ENCODE results near the gene GIGYF1. TPM values are rescaled to one million over a fixed set of nuclear protein-coding genes. Genes with fewer than 3 reads are reported as not detected.

GIGYF1 gene
- polyA plus RNA-seq, 1 donor (not counting 4 experiments of a cell fraction or from before 2014, with no cell fraction given): 4.0 TPM

DNA sequence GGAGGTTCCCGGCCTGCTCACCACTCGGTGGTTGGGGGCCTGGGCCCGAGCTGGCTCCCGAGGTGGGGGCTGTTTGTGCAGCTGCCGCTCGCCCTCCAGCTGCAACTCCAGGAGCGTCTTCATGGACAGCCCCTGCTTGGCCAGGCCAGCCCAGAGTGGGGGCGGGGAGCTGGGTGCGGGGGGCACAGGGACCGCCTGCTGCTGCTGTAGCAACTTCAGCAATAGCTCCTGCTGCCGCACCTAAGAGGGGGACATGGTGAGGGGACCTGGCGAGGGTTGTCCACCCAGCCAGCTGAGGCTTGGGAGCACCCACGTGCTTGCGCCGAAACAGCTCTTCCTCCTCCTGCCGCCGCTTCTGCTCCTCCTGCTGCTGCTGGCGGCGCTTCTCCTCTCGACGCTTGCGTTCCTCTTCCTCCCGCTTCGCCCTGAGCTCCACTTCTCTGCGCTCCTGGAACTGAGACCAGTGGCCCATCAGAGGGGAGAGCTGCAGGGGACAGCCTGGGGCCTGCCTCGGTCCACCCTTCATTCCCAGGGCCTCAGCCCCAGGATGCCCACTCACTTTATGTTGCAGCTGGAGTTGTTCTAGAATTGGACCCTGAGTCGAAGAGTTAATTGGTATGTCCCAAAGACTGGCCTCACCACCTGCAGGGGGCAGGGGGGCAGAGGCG lies 10.9 kb downstream of the GIGYF1 start:
- Histone ChIP-seq H3K4me3 (ENCODE audit: control insufficient read depth in 2 of 3, extremely low read depth in 1 of 3, insufficient read depth in 2 of 3, low read depth in 1 of 3, low read length in 3 of 3) (no peak overlapping the region), H3K4me1 (ENCODE audit: control insufficient read depth, extremely low read depth, insufficient read depth, low read length) (peaks cover 6% of the 10 kb centered on the region), H4K20me1 (ENCODE audit: control insufficient read depth, extremely low read depth, insufficient read depth, low read length) (peaks cover 3% of the 10 kb centered on the region), H3K79me2 (ENCODE audit: control insufficient read depth, insufficient read depth, low read length) (peaks cover 3% of the 10 kb centered on the region), H3K9me1 (ENCODE audit: control insufficient read depth, extremely low read depth, insufficient read depth, low read length) (no peaks in the 10 kb centered on the region), H3K9me3 (ENCODE audit: control insufficient read depth, low read depth, low read length) (no peaks in the 10 kb centered on the region), H3K36me3 (ENCODE audit: control insufficient read depth in 2 of 2, extremely low read depth in 1 of 2, insufficient read depth in 2 of 2, low read length in 2 of 2) (peaks cover 21 to 27% of the 10 kb centered on the region in 2 experiments), H3K27ac (ENCODE audit: control insufficient read depth, insufficient read depth, low read length) (no peak overlapping the region), H3K4me2 (ENCODE audit: control insufficient read depth, extremely low read depth, insufficient read depth, low read depth, low read length) (no peak overlapping the region), H2AFZ (ENCODE audit: control insufficient read depth, low read length) (no peak overlapping the region), H3K27me3 (ENCODE audit: control insufficient read depth, extremely low read depth, insufficient read depth, low read length) (no peaks in the 10 kb centered on the region), H3K9ac (ENCODE audit: control insufficient read depth, extremely low read depth, insufficient read depth, low read length) (no peak overlapping the region)
- TF ChIP-seq EZH2 (IDR thresholded peaks at IDR 0.05; ENCODE audit: low read length): no peak
- TF ChIP-seq, protein P1, sequence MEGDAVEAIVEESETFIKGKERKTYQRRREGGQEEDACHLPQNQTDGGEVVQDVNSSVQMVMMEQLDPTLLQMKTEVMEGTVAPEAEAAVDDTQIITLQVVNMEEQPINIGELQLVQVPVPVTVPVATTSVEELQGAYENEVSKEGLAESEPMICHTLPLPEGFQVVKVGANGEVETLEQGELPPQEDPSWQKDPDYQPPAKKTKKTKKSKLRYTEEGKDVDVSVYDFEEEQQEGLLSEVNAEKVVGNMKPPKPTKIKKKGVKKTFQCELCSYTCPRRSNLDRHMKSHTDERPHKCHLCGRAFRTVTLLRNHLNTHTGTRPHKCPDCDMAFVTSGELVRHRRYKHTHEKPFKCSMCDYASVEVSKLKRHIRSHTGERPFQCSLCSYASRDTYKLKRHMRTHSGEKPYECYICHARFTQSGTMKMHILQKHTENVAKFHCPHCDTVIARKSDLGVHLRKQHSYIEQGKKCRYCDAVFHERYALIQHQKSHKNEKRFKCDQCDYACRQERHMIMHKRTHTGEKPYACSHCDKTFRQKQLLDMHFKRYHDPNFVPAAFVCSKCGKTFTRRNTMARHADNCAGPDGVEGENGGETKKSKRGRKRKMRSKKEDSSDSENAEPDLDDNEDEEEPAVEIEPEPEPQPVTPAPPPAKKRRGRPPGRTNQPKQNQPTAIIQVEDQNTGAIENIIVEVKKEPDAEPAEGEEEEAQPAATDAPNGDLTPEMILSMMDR (optimal IDR thresholded peaks at IDR 0.05 in 1 of 3, IDR thresholded peaks at IDR 0.05 in 1 of 3, conservative IDR thresholded peaks at IDR 0.05 in 1 of 3; ENCODE audit: extremely low read depth in 1 of 3, insufficient read depth in 2 of 3, low read length in 3 of 3): no peak
- FAIRE-seq: no peak
- dilution Hi-C loops (cut with MboI; ENCODE audit: extremely low pct_ligation_motif_present, low sequenced_read_pairs): no loop called here
- DNase-seq (ENCODE audit: low read depth, low spot score): no peak

DNA sequence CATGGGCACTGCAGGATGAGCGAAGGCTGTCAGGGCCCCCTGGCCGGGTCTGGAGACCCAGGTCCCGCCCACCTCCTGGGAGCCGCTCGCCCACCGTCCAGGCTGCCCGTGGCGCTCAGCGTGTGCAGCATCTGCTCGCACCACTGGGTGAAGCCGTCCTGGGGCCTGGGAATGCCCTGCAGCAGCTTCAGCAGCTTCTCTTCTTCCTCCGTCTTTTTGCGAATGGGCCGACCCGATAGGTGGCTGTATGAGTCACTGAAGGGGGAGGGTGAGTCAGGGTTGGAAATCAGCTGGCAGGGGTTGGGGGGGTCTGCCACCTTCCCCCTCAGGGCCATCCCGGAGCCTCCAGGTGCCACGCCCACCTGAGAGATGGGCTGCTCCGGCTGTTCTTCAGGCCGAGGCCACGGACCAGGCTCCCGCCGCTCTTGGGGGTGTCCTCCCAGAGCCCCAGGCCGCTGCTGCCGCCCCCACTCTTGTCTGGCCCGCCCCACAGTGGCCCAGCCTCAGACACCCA lies 11.8 kb downstream of the GIGYF1 start:
- no peak overlapping the region for H3K4me2 ChIP-seq (ENCODE audit: control insufficient read depth, extremely low read depth, insufficient read depth, low read depth, low read length)
- H3K9ac ChIP-seq (ENCODE audit: control insufficient read depth, extremely low read depth, insufficient read depth, low read length): no peak overlapping the region
- DNase-seq (ENCODE audit: low read depth, low spot score) (no peak), FAIRE-seq (no peak)
- no peak overlapping the region for H2AFZ ChIP-seq (ENCODE audit: control insufficient read depth, low read length)
- no peak overlapping the region for H3K4me3 ChIP-seq (ENCODE audit: control insufficient read depth in 2 of 3, extremely low read depth in 1 of 3, insufficient read depth in 2 of 3, low read depth in 1 of 3, low read length in 3 of 3)
- H4K20me1 ChIP-seq (ENCODE audit: control insufficient read depth, extremely low read depth, insufficient read depth, low read length): peaks cover 3% of the 10 kb centered on the region
- H3K36me3 ChIP-seq (ENCODE audit: control insufficient read depth in 2 of 2, extremely low read depth in 1 of 2, insufficient read depth in 2 of 2, low read length in 2 of 2): peaks cover 28 to 31% of the 10 kb centered on the region in 2 experiments
- peaks cover 9% of the 10 kb centered on the region for H3K79me2 ChIP-seq (ENCODE audit: control insufficient read depth, insufficient read depth, low read length)
- H3K9me1 ChIP-seq (ENCODE audit: control insufficient read depth, extremely low read depth, insufficient read depth, low read length): no peaks in the 10 kb centered on the region
- dilution Hi-C loops (cut with MboI; ENCODE audit: extremely low pct_ligation_motif_present, low sequenced_read_pairs): no loop called here
- no peaks in the 10 kb centered on the region for H3K27me3 ChIP-seq (ENCODE audit: control insufficient read depth, extremely low read depth, insufficient read depth, low read length)
- H3K9me3 ChIP-seq (ENCODE audit: control insufficient read depth, low read depth, low read length): no peaks in the 10 kb centered on the region
- TF ChIP-seq, protein P1 (optimal IDR thresholded peaks at IDR 0.05 in 1 of 3, IDR thresholded peaks at IDR 0.05 in 1 of 3, conservative IDR thresholded peaks at IDR 0.05 in 1 of 3; ENCODE audit: extremely low read depth in 1 of 3, insufficient read depth in 2 of 3, low read length in 3 of 3): no peak
- TF ChIP-seq EZH2 (IDR thresholded peaks at IDR 0.05; ENCODE audit: low read length): no peak
- peaks cover 6% of the 10 kb centered on the region for H3K4me1 ChIP-seq (ENCODE audit: control insufficient read depth, extremely low read depth, insufficient read depth, low read length)
- H3K27ac ChIP-seq (ENCODE audit: control insufficient read depth, insufficient read depth, low read length): no peak overlapping the region
